Measurements from ENCODE around the gene RPS6KC1. TPM values are rescaled to one million over a fixed set of nuclear protein-coding genes. Genes with fewer than 3 reads are reported as not detected.

RPS6KC1 gene
- total and polyA plus RNA-seq, 3 donors from 2014 or later = 32.2 to 60.2 (median 55.5) TPM

GRCh38 chr1:213164561-213164960, 113.5 kb downstream of the RPS6KC1 start:
- no peak for TF ChIP-seq CTCF (IDR thresholded peaks at IDR 0.05)
- no peak for TF ChIP-seq POLR2A (IDR thresholded peaks at IDR 0.05)
- WGBS, 2 donors = 93 to 100% methylated on average over 3 of the region's 3 CpGs
- Histone ChIP-seq H3K9me3 (no peaks in the 10 kb centered on the region), H3K4me1 (no peaks in the 10 kb centered on the region), H3K36me3 (ENCODE audit: low read depth, missing control alignments) (no peaks in the 10 kb centered on the region), H3K4me3 (no peak overlapping the region), H3K27me3 (no peaks in the 10 kb centered on the region), H3K27ac (no peak overlapping the region)
- intact Hi-C loops (cut with DNase I; ENCODE audit: low total_unique reads) = no loop called here
- no peak for DNase-seq

GRCh38 chr1:213166852-213167251, 115.8 kb downstream of the RPS6KC1 start:
- H3K9me3 ChIP-seq = no peaks in the 10 kb centered on the region
- no peak for DNase-seq
- no peak overlapping the region for H3K4me3 ChIP-seq
- H3K36me3 ChIP-seq (ENCODE audit: low read depth, missing control alignments) = no peaks in the 10 kb centered on the region
- no peaks in the 10 kb centered on the region for H3K4me1 ChIP-seq
- H3K27ac ChIP-seq = no peak overlapping the region
- no peaks in the 10 kb centered on the region for H3K27me3 ChIP-seq
- 38 to 51% methylated on average over 3 of the region's 3 CpGs for WGBS, 2 donors
- TF ChIP-seq CTCF (IDR thresholded peaks at IDR 0.05) = no peak
- no peak for TF ChIP-seq POLR2A (IDR thresholded peaks at IDR 0.05)
- intact Hi-C loops (cut with DNase I; ENCODE audit: low total_unique reads) = no loop called here

GRCh38 chr1:213171711-213172110, 120.7 kb downstream of the RPS6KC1 start:
- H3K27ac ChIP-seq = no peak overlapping the region
- H3K9me3 ChIP-seq = no peaks in the 10 kb centered on the region
- H3K36me3 ChIP-seq (ENCODE audit: low read depth, missing control alignments) = no peaks in the 10 kb centered on the region
- intact Hi-C loops (cut with DNase I; ENCODE audit: low total_unique reads) = no loop called here
- H3K4me1 ChIP-seq = no peaks in the 10 kb centered on the region
- no peak overlapping the region for H3K4me3 ChIP-seq
- 93 to 96% methylated on average over 5 of the region's 5 CpGs for WGBS, 2 donors
- TF ChIP-seq CTCF (IDR thresholded peaks at IDR 0.05) (no peak), POLR2A (IDR thresholded peaks at IDR 0.05) (no peak)
- DNase-seq = no peak
- H3K27me3 ChIP-seq = no peaks in the 10 kb centered on the region

GRCh38 chr1:213176341-213176740, 125.3 kb downstream of the RPS6KC1 start:
- no peaks in the 10 kb centered on the region for H3K27me3 ChIP-seq
- H3K9me3 ChIP-seq = no peaks in the 10 kb centered on the region
- H3K4me3 ChIP-seq = no peak overlapping the region
- H3K27ac ChIP-seq = no peak overlapping the region
- WGBS, 2 donors = 83 to 84% methylated on average over 3 of the region's 3 CpGs
- no peaks in the 10 kb centered on the region for H3K4me1 ChIP-seq
- intact Hi-C loops (cut with DNase I; ENCODE audit: low total_unique reads) = no loop called here
- H3K36me3 ChIP-seq (ENCODE audit: low read depth, missing control alignments) = no peaks in the 10 kb centered on the region
- no peak for DNase-seq
- TF ChIP-seq CTCF (IDR thresholded peaks at IDR 0.05) (no peak), POLR2A (IDR thresholded peaks at IDR 0.05) (no peak)

- Histone ChIP-seq H3K4me3 (no peak overlapping the region), H3K27ac (no peak overlapping the region), H3K36me3 (ENCODE audit: low read depth, missing control alignments) (no peaks in the 10 kb centered on the region), H3K9me3 (no peaks in the 10 kb centered on the region), H3K4me1 (no peaks in the 10 kb centered on the region), H3K27me3 (no peaks in the 10 kb centered on the region)
- DNase-seq = no peak
- 93 to 94% methylated on average over 2 of the region's 2 CpGs for WGBS, 2 donors
- TF ChIP-seq POLR2A (IDR thresholded peaks at IDR 0.05) = no peak
- no peak for TF ChIP-seq CTCF (IDR thresholded peaks at IDR 0.05)
- intact Hi-C loops (cut with DNase I; ENCODE audit: low total_unique reads) = no loop called here
Observed at GRCh38 chr1:213179784-213180183, 128.7 kb downstream of the RPS6KC1 start.
